SK-N-SH (cell line): Measurements from ENCODE around the gene DGKI.

Source experiments
- CTCF ChIP-seq: fragments of 200-600 bp; sonication (generic); IDR thresholded peaks from 2 replicates; pipeline ENCODE4 v1.6.1; 2017; ENCODE audit warnings: antibody characterized with exemption, mild to moderate bottlenecking, moderate library complexity
- EZH2phosphoT487 ChIP-seq: fragments of 200-600 bp; sonication (generic); IDR thresholded peaks from 2 replicates; pipeline ENCODE4 v1.6.1; 2017; ENCODE audit warnings: low read depth, mixed run types, mild to moderate bottlenecking, antibody characterized with exemption, moderate library complexity, borderline replicate concordance
- FOXJ3 ChIP-seq: sonication (generic); formaldehyde crosslinking; IDR thresholded peaks from 2 replicates; pipeline ENCODE4 v1.5.1; 2020; ENCODE audit warnings: mild to moderate bottlenecking, missing genetic modification reagents
- FOXM1 ChIP-seq: IDR thresholded peaks from 2 replicates; pipeline ENCODE4 v1.4.0; 2012; ENCODE audit warnings: low read depth, mild to moderate bottlenecking
- GABPA ChIP-seq: IDR thresholded peaks from 2 replicates; pipeline ENCODE4 v1.4.0; 2012; ENCODE audit warnings: low read depth, mild to moderate bottlenecking
- MAX ChIP-seq: IDR thresholded peaks from 2 replicates; pipeline ENCODE4 v1.4.0; 2012; ENCODE audit warnings: low read depth
- MXI1 ChIP-seq: IDR thresholded peaks from 2 replicates; pipeline ENCODE4 v1.6.1; 2012; ENCODE audit warnings: mild to moderate bottlenecking, low read depth, low read length, improper control_type of control experiment
- POLR2AphosphoS5 ChIP-seq: IDR thresholded peaks from 2 replicates; pipeline ENCODE4 v1.6.1; 2012; ENCODE audit warnings: low read depth, low read length
- RFX5 ChIP-seq: IDR thresholded peaks from 2 replicates; pipeline ENCODE4 v1.6.1; 2012; ENCODE audit warnings: mild to moderate bottlenecking, improper control_type of control experiment, low read length
- TAF1 ChIP-seq: IDR thresholded peaks from 2 replicates; pipeline ENCODE4 v1.6.1; 2012; ENCODE audit warnings: low read depth, mild to moderate bottlenecking, low read length, moderate library complexity, borderline replicate concordance
- USF1 ChIP-seq: IDR thresholded peaks from 2 replicates; pipeline ENCODE4 v1.4.0; 2012; ENCODE audit warnings: low read depth, borderline replicate concordance
- YY1 ChIP-seq: IDR thresholded peaks from 2 replicates; pipeline ENCODE4 v1.4.0; 2012; ENCODE audit warnings: low read depth, mild to moderate bottlenecking
- ZBTB33 ChIP-seq: IDR thresholded peaks from 2 replicates; pipeline ENCODE4 v1.4.0; 2012; ENCODE audit warnings: low read depth, borderline replicate concordance

GRCh38 chr7:137715533-137715932 is 131.2 kb downstream of the DGKI start:
- TF ChIP-seq CTCF (no peak), EZH2phosphoT487 (no peak), YY1 (no peak), POLR2AphosphoS5 (no peak), TAF1 (no peak), FOXJ3 (CRISPR knock-in tag) (no peak), MXI1 (no peak), USF1 (no peak), RFX5 (no peak), ZBTB33 (no peak), GABPA (no peak), FOXM1 (no peak), MAX (no peak)
